Lung (tissue), 12 donors: Measurements from ENCODE around the gene STPG3. TPM values are rescaled to one million over a fixed set of nuclear protein-coding genes. Genes with fewer than 3 reads are reported as not detected.

Experiments used
- ATAC-seq: fragments of 200-7000 bp; cut with Tn5 transposase; one replicate; pipeline ENCODE4 v1.9.1; 2020; ENCODE audit warnings: moderate number of reproducible peaks; ENCODE audit not compliant: insufficient read depth, low FRiP score
- DNase-seq, 3 donors: peaks; one replicate each; pipeline ENCODE4 v3.0.0-alpha.2; 2013 to 2017
- H3K27ac ChIP-seq, 2 donors: one replicate each; pipeline ENCODE4 v1.5.1; 2013; ENCODE audit warnings: mild to moderate bottlenecking in 2 of 2, moderate library complexity in 2 of 2, control low read depth in 1 of 2, inconsistent platforms in 1 of 2, low read depth in 1 of 2, low read length in 1 of 2
- H3K27me3 ChIP-seq, 3 donors: one replicate each; pipeline ENCODE4 v1.5.1; 2013; ENCODE audit warnings: low read length in 2 of 3; ENCODE audit not compliant: control insufficient read depth in 3 of 3, insufficient read depth in 3 of 3
- H3K36me3 ChIP-seq, 4 donors: one replicate each; pipeline ENCODE4 v1.5.1; 2013; ENCODE audit warnings: low read length in 4 of 4, mild to moderate bottlenecking in 1 of 4, moderate library complexity in 1 of 4; ENCODE audit not compliant: control insufficient read depth in 4 of 4, insufficient read depth in 4 of 4
- H3K4me1 ChIP-seq, 5 donors: one replicate each; pipeline ENCODE4 v1.5.1; 2013; ENCODE audit warnings: low read length in 5 of 5, mild to moderate bottlenecking in 2 of 5, moderate library complexity in 1 of 5; ENCODE audit not compliant: control insufficient read depth in 5 of 5, insufficient read depth in 5 of 5
- H3K4me3 ChIP-seq: one replicate; pipeline ENCODE4 v1.5.1; 2013; ENCODE audit warnings: mild to moderate bottlenecking, control low read depth, moderate library complexity
- H3K9ac ChIP-seq, 2 donors: one replicate each; pipeline ENCODE4 v1.5.1; 2013; ENCODE audit warnings: low read length in 2 of 2, control low read depth in 1 of 2; ENCODE audit not compliant: insufficient read depth in 1 of 2
- H3K9me3 ChIP-seq, 4 donors: one replicate each; pipeline ENCODE4 v1.5.1; 2013; ENCODE audit warnings: low read length in 3 of 4, mild to moderate bottlenecking in 1 of 4, moderate library complexity in 1 of 4; ENCODE audit not compliant: control insufficient read depth in 4 of 4, insufficient read depth in 3 of 4
- WGBS, 2 donors: extraction: QIAGEN DNeasy Blood & Tissue Kit; methylation state at CpG; one replicate each; pipeline ENCODE4 v1.1.7; 2013; 5-methylcytosine and 5-hydroxymethylcytosine counted together
- polyA plus RNA-seq, 2 donors: library from polyadenylated mRNA; stranded (reverse); fragments of 200-250 nt; gene quantifications; one replicate each; pipeline ENCODE4 v1.2.1, GENCODE V29; 2013
- total RNA-seq, 2 donors: library from RNA; depleted of rRNA in 1 of 2; stranded (reverse); fragments of >200 nt in 1 of 2; gene quantifications; one replicate each; pipeline ENCODE4 v1.2.1, GENCODE V29; 2014 to 2021
- TF ChIP-seq, protein P1 (sequence below): IDR thresholded peaks from 2 replicates; pipeline ENCODE4 v1.5.1; 2012; ENCODE audit warnings: mild to moderate bottlenecking; ENCODE audit errors: control extremely low read depth, extremely low read depth
- donor health status: control.
- donor health status: control.
- donor health status: Bipolar disorder and iron deficiency.
- donor health status: healthy.
- donor health status: DM: yes; HTN: yes; CAD: no.

The STPG3 gene
- total and polyA plus RNA-seq, 4 donors = 0.18 TPM; not detected in 3

DNA sequence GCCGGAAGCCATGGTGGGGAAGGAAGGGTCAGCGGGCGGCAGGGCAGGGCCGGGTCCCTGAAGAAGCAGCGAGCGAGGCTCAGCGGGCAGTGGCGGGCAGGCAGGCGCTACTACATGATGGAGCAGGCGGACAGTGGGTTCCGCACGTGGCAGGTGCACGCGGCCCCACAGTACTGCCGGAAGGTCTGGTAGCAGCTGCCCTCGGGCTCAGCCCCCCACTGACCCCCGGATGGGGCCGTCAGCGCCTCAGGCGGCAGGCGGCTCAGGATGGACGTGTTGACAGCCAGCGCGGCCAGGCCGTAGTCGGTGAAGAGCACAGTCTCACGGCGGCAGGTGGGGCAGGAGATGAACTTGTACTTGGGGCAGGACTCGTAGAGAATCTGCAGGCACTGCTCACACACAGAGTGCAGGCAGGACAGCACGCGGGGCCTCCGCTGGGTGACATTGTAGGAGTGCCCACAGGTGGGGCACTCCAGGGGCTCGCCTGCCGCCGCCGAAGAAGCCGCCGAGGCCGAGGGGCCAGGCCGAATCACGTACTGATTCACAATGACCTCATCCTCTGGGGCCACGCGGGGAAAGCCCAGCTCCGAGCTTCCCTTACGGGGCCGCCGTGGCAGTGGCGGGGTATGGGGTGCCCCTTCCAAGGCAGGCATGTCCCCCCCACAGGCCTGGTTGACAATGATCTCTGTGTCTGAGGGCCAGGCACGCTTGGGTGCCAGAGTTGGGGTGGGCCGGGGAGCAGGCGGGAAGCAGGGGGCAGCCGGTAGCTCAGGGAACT lies 30.6 kb upstream of the STPG3 start:
- Histone ChIP-seq H3K36me3 (peaks cover 0 to 10% (median 3%) of the 10 kb centered on the region in 4 donors), H3K9ac (no peak overlapping the region), H3K4me1 (peaks cover 0 to 21% (median 5%) of the 10 kb centered on the region in 5 donors), H3K27ac (no peak overlapping the region), H3K27me3 (no peaks in the 10 kb centered on the region), H3K9me3 (no peaks in the 10 kb centered on the region), H3K4me3 (no peak overlapping the region)
- TF ChIP-seq, protein P1, sequence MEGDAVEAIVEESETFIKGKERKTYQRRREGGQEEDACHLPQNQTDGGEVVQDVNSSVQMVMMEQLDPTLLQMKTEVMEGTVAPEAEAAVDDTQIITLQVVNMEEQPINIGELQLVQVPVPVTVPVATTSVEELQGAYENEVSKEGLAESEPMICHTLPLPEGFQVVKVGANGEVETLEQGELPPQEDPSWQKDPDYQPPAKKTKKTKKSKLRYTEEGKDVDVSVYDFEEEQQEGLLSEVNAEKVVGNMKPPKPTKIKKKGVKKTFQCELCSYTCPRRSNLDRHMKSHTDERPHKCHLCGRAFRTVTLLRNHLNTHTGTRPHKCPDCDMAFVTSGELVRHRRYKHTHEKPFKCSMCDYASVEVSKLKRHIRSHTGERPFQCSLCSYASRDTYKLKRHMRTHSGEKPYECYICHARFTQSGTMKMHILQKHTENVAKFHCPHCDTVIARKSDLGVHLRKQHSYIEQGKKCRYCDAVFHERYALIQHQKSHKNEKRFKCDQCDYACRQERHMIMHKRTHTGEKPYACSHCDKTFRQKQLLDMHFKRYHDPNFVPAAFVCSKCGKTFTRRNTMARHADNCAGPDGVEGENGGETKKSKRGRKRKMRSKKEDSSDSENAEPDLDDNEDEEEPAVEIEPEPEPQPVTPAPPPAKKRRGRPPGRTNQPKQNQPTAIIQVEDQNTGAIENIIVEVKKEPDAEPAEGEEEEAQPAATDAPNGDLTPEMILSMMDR = no peak
- DNase-seq = no peak
- 92 to 94% methylated on average over 52 of the region's 52 CpGs for WGBS, 2 donors
- ATAC-seq = no peak

DNA sequence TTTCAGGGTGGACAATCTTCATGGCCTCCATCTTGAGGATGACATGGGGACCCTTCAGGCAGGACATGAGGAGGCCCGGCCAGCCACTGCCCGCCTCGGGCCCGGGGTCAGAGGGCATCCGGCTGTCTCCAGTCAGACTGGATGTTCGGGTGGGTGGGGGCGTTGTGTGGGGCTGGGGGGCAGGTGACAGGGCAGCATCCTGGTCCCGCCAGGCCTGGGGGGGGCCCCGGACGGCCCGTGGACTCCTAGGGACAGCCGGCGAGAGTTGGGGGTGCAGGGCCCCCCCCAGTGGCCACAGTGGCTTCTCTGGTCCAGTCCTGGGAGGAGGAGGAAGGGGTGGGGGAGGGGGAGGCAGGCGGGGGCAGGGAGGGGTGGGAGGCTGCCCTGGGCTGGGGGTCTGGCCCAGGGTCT lies 30.0 kb upstream of the STPG3 start:
- Histone ChIP-seq H3K9me3 (no peaks in the 10 kb centered on the region), H3K4me3 (no peak overlapping the region), H3K9ac (no peak overlapping the region), H3K4me1 (peaks cover 0 to 21% (median 5%) of the 10 kb centered on the region in 5 donors), H3K36me3 (peaks cover 0 to 6% (median 0%) of the 10 kb centered on the region in 4 donors), H3K27me3 (no peaks in the 10 kb centered on the region), H3K27ac (no peak overlapping the region)
- no peak for DNase-seq
- TF ChIP-seq, protein P1 = no peak
- WGBS, 2 donors = 86 to 91% methylated on average over 13 to 14 of the region's 14 CpGs
- no peak for ATAC-seq

DNA sequence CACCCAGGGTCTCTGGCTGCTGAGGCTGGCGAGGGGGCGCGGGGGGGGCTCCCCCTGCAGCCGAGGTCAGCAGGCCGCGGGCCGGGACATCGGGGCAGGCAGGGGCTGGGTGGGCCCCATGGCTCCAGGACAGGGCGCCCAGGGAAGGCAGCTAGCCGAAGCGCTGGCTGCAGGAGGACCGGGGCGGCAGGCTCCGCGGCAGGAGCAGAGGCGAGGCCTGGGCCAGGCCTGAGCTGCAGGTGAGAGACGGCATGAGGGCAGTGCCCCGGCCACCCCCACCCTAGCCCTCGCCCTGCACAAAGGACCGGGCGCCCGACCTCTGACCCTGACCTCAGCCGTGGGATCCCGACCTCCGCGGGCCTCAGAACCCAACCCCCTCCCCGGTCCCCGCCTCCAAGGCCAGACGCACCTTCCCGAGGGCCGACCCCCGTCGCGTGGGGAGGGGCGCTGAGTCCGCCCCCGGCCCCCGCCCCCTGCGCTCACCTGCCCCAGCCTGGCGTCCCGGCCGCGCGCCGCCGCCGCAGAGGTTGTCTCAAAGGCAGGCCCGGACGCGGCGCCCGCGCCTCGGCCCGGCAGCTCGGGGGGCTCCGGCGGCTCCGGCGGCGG lies 29.5 kb upstream of the STPG3 start:
- no peak for DNase-seq
- TF ChIP-seq, protein P1 = no peak
- ATAC-seq = no peak
- Histone ChIP-seq H3K4me1 (peaks cover 0 to 21% (median 5%) of the 10 kb centered on the region in 5 donors), H3K27me3 (no peaks in the 10 kb centered on the region), H3K9ac (no peak overlapping the region), H3K9me3 (no peaks in the 10 kb centered on the region), H3K4me3 (no peak overlapping the region), H3K36me3 (peaks cover 0 to under 1% (median 0%) of the 10 kb centered on the region in 4 donors), H3K27ac (peak overlapping the region in 1 of 2 donors; percentile 15)
- 8 to 10% methylated on average over 32 to 61 of the region's 61 CpGs for whole genome bisulfite sequencing, 2 donors
